ENCODE results near the gene R3HDML. TPM values are rescaled to one million over a fixed set of nuclear protein-coding genes. Genes with fewer than 3 reads are reported as not detected.

R3HDML gene
- total and polyA plus RNA-seq, 2 of the 13 experiments (the other 11 are each of a cell fraction or from before 2014, with no cell fraction given) = not detected

- TF ChIP-seq ARID5B (CRISPR knock-in tag; IDR thresholded peaks at IDR 0.05) (0 out of 2 replicates have a peak, but pooled peaks have one; percentile 35), ZNF468 (CRISPR knock-in tag; IDR thresholded peaks at IDR 0.05) (no peak), ZFP36L2 (CRISPR knock-in tag; IDR thresholded peaks at IDR 0.05) (0 out of 2 replicates have a peak, but pooled peaks have one; percentile 9), ZNF552 (CRISPR knock-in tag; IDR thresholded peaks at IDR 0.05; ENCODE audit: borderline replicate concordance) (0 out of 2 replicates have a peak, but pooled peaks have one; percentile 22), GZF1 (CRISPR knock-in tag; IDR thresholded peaks at IDR 0.05) (peak; percentile 54; the same call in 1 of the 2 replicates), ARID4A (CRISPR knock-in tag; IDR thresholded peaks at IDR 0.05; ENCODE audit: borderline replicate concordance) (no peak), KDM1A (CRISPR knock-in tag; IDR thresholded peaks at IDR 0.05) (peak; percentile 90; the same call in 1 of the 2 replicates), ZNF143 (CRISPR knock-in tag; IDR thresholded peaks at IDR 0.05) (peak; percentile 21; the same call in 1 of the 2 replicates), ZNF138 (CRISPR knock-in tag; IDR thresholded peaks at IDR 0.05; ENCODE audit: low read depth) (peak; percentile 24; the same call in 1 of the 2 replicates), POLR2A (IDR thresholded peaks at IDR 0.05; ENCODE audit: insufficient read depth in 1 of 2, low read depth in 2 of 2, low read length in 2 of 2) (peak in 1 of 2 experiments; percentile 68; a peak in 2 of 4 replicates), RCOR2 (CRISPR knock-in tag; IDR thresholded peaks at IDR 0.05) (peak; percentile 50; the same call in 1 of the 2 replicates), ZKSCAN1 (IDR thresholded peaks at IDR 0.05; ENCODE audit: low read length) (0 out of 2 replicates have a peak, but pooled peaks have one; percentile 1), ZNF737 (CRISPR knock-in tag; IDR thresholded peaks at IDR 0.05; ENCODE audit: borderline replicate concordance) (no peak), ZMYM4 (CRISPR knock-in tag; IDR thresholded peaks at IDR 0.05) (peak; percentile 43; the same call in 1 of the 2 replicates), ZBTB7B (CRISPR knock-in tag; IDR thresholded peaks at IDR 0.05) (peak; percentile 64), KMT2A (CRISPR knock-in tag; IDR thresholded peaks at IDR 0.05) (peak; percentile 16; the same call in 1 of the 2 replicates), ATF7-NPFF (CRISPR knock-in tag; IDR thresholded peaks at IDR 0.05; ENCODE audit: low read depth) (peak; percentile 58; the same call in 1 of the 2 replicates), NAIF1 (CRISPR knock-in tag; IDR thresholded peaks at IDR 0.05; ENCODE audit: borderline replicate concordance) (no peak), ATF5 (CRISPR knock-in tag; IDR thresholded peaks at IDR 0.05; ENCODE audit: low read depth) (no peak), FOXC1 (CRISPR knock-in tag; IDR thresholded peaks at IDR 0.05; ENCODE audit: borderline replicate concordance) (peak; percentile 55; the same call in 1 of the 2 replicates)
Observed at GRCh38 chr20:44395461-44396340, 58.9 kb downstream of the R3HDML start (continued).

Measured in HepG2 (cell line).